Activated CD8-positive, alpha-beta memory T cell treated with anti-CD3 and anti-CD28 coated beads, Interleukin-2, amount 50 U/mL, for 48 hours (primary cell): ENCODE measurements around the gene GRB10.

Experiments
- DNase-seq: peaks from one replicate; pipeline ENCODE4 v3.0.0-alpha.2; 2020

Gene GRB10

GRCh38 chr7:50782375-50783208, at the start of gene GRB10:
Gene GRB10, minus strand, starts transcription at chr7:50782896. Its CDS starts 50,574 bp downstream, at chr7:50732322.
- peak; percentile 58 for DNase-seq

GRCh38 chr7:50828801-50829200, 46.1 kb upstream of the GRB10 start:
- DNase-seq = no peak

- DNase-seq = no peak
Measured at GRCh38 chr7:50828116-50828515, 45.4 kb upstream of the GRB10 start.

GRCh38 chr7:50827281-50827680, 44.6 kb upstream of the GRB10 start:
- no peak for DNase-seq

- peak; percentile 58 for DNase-seq
Measured at GRCh38 chr7:50826371-50827172, 43.9 kb upstream of the GRB10 start.

GRCh38 chr7:50825465-50825864, 42.8 kb upstream of the GRB10 start:
- DNase-seq = no peak

GRCh38 chr7:50824882-50825281, 42.2 kb upstream of the GRB10 start:
- no peak for DNase-seq

GRCh38 chr7:50822706-50823105, 40.0 kb upstream of the GRB10 start:
- DNase-seq = no peak

- no peak for DNase-seq
Measured at GRCh38 chr7:50822110-50822509, 39.4 kb upstream of the GRB10 start.

GRCh38 chr7:50821457-50822008, 38.8 kb upstream of the GRB10 start:
- DNase-seq = no peak

- DNase-seq = no peak
Measured at GRCh38 chr7:50818324-50818723, 35.6 kb upstream of the GRB10 start.

- DNase-seq = no peak
Measured at GRCh38 chr7:50817561-50817960, 34.9 kb upstream of the GRB10 start.

GRCh38 chr7:50815138-50815537, 32.4 kb upstream of the GRB10 start:
- no peak for DNase-seq

GRCh38 chr7:50814166-50814565, 31.5 kb upstream of the GRB10 start:
- DNase-seq = no peak

- DNase-seq = no peak
Measured at GRCh38 chr7:50812841-50813475, 30.3 kb upstream of the GRB10 start.

- no peak for DNase-seq
Measured at GRCh38 chr7:50812094-50812493, 29.4 kb upstream of the GRB10 start.

- DNase-seq = no peak
Measured at GRCh38 chr7:50808282-50808888, 25.7 kb upstream of the GRB10 start.

GRCh38 chr7:50807026-50807730, 24.5 kb upstream of the GRB10 start:
- DNase-seq = no peak

GRCh38 chr7:50806143-50806542, 23.4 kb upstream of the GRB10 start:
- no peak for DNase-seq

GRCh38 chr7:50805447-50806125, 22.9 kb upstream of the GRB10 start:
- DNase-seq = no peak
